Stimulated activated CD4-positive, alpha-beta T cell treated with anti-CD3 and anti-CD28 coated beads, Interleukin-2, amount 100 ng/mL, for 48 hours (primary cell): ENCODE results near the gene PEPD.

Experiments used
- DNase-seq, 2 donors: peaks; one replicate each; pipeline ENCODE4 v3.0.0-alpha.2; 2020

PEPD gene

DNA sequence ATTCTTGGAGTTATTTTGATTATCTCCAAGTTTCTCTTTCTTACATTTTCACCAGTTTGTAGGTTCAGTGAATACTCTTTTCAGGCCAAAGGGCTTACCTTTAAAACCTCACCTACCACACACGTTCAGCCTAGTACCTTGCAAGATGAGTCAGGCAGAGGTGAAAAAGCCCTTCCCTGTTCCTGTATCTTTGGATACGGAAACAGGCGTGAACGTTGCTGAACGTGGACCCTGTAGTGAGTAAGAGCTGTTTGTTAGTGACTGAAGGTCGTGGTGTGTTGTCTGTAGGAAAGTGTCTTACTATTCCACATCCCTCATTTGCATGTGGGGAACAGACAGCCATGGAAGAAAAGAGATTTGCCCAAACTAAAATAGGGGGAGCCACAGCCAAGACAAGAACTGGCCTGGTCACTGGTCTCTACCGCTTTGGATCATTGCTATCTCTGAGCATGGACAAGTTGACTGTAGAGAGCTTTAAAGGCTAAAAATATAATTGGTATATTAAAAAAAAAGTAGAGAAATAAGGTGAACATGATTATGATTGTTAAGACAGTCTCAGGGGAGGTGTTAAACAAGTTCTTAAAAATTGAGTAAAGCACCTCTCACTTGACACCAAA, 144.5 kb downstream of the PEPD start:
- DNase-seq: no peak

DNA sequence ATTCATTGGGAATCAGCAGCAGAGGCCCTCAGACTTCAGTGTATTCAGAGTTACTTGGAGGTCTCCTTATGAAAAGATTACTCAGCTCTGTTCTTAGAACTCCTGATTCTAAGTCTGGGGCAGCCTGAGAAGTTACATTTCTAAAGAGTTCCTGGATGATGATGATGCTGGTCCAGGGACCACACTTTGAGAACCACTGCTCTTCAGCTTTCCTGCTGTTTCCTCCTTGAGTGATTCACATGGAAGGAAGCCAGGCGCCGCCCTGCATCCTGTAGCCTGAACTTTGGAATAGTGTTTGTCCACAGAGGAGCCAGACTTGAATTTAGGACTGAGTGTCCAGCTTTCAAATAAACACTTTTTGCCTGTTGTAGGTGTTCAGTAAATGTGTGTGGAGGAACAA, 145.2 kb downstream of the PEPD start:
- DNase-seq: no peak

DNA sequence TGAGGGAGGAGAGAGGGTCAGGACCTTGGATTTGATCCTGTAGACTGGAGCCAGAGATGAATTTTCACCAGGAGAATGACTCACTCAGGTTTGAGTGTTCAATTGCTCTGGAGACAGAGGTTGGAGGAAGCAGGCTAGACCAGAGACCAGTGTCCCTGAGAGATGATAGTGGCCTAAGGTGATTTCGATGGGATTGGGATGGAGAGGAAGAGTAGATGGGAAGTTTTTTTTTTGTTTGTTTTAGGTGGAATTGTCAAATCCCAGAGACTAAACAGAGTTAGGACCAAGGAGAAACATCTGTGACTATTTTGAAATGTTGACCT, 145.8 kb downstream of the PEPD start:
- DNase-seq: no peak

DNA sequence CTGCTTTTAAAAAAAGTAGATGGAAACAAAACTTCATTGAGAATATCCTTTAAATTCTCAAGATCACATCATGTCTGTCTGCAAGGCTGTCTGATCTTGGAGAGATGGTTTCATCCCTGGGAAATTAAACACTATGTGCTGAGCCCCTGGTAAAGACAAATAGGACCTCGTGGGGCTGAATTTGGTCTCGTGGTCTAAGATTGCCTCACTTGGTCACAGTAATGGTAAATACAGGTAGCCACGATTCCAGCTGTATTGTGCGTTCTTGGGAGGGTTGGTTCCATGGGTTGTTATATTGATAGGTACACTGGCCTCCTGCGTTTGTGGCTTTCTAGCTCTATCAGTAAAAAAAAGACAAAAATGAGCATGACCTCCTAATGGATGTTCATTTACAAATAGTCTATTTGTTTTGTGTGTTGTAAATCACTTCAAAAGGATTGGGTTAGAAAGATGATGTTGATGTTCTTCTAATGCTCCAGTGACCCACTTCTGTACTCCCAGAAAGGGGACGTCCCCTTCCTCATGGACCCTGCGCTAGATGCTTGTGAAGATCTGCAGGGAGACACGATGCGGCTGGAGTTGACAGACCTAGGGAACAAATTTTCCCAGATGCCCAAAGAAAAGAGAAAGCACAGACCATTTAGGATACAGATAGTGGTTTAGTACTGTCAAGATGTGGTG, 146.3 kb downstream of the PEPD start:
- no peak for DNase-seq

DNA sequence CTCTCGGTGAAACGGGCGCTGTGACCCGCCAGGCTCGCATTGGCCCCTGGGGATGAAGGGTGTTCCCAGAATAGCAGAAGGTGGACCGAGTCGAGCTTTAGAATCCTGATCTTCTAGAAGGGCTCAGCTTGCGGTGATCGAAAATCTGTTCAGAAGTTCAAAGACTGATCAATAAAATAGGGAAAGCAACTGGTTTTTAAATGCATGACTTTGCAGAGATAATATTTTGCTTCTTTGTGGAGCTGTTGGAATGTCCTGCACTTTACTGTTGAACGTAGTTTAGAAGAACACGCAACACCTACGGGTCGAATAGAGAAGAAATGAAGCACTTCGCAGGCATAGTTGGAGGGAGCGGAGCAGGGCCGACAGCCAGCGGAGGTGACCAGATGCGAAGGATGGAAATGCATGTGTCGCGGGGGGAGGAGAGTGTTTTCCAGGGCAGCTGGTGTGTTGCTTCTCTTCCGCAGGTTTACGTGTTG, 147.3 kb downstream of the PEPD start:
- DNase-seq: peak in 1 of 2 donors; percentile 10

DNA sequence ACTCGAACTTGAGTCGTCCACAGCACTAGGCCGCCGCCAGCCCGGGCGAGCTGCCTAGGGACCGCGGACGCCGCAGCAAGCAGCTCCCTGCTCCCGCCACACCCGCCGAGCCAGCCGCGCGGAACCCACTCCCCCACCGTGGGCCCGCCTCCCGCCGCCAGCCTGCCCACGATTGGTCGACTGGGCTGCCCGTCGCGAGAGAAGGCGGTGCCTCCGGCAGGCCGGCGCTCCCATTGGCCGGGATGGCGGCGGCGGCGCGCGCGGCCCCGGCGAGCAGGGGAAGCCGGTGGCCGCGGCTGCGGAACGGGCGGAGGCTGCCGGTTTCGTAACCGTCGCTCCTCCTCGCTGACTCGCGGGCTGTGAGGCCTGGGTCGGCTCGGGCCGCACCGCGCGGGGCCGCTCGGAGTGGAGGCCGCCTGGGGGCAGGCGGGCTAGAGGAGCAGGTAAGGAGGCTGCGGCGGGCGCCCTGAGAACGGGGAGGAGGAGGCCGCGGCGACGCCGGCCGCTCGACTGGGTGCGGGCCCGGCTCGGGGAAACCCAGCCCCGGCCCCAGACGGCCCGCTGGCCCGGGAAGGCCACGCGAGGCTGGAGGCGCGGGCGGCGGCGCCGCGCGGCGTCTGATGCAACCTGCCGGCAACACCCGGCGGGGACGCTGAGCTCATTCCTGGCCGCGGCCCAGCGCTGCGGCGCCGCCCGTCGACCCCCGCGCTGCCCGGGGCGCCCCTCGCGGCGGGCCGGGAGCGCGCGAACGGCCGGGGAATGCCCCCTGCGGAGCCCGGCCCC, 147.9 kb downstream of the PEPD start, which contains the start of gene CEBPG:
CEBPG (plus strand) TSS at position 257 of the 783 bp plus-strand sequence. CDS start 5,531 bp downstream, outside the sequence.
- DNase-seq: peak; percentile 94 to 98

DNA sequence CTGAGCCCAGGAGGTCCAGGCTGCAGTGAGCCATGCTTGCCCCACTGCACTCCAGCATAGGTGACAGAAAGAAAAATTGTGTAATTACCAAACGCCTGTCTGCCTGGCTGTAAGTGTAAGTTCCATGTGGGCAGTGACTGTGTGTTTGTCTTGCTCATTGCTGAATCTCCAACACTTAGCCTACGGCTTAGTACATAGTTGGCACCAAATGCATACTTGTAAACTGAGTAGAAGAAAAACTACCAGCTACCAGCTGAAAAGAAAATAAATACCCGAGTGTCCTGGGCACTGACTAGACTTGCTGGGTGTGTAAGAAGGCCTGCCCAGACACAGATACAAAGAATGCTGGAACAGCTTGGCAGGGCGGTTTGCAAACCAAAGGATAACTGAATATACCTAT, 150.8 kb downstream of the PEPD start:
- DNase-seq: no peak

DNA sequence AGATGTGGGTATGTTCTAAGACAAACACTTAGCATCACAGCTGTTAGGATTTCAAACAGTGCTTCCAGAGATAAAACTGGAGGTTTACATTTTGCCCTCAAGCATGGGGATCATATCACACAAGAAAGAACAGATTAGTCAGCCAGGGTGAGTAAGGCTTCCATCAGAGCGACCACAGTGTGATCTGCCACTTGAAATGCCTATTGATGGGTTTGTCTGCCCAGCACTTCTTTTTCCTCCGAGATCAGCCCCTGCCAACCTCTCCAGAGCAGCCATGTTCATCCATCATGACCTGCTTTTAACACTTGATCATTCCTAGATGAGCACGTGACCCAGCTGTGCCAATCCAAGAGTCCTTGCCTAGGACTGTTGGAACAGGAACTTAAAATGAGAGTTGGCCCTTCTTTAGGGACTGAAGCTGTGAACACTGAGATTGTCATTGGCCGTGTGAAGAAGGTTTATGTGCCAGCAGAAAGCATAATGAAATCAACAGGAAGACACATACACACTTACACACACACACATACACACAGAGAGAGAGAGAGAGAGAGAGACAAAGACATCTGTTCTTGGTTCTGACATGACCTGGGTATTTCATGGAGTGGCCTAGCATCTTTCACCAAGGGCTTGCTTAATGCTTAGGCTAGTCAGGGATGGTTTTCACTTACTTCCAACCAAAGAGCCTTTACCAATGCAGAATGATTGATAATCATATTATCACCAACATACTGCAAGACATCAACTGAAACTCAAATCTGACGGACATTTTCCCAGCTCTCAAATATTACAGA, 153.3 kb downstream of the PEPD start:
- no peak for DNase-seq

DNA sequence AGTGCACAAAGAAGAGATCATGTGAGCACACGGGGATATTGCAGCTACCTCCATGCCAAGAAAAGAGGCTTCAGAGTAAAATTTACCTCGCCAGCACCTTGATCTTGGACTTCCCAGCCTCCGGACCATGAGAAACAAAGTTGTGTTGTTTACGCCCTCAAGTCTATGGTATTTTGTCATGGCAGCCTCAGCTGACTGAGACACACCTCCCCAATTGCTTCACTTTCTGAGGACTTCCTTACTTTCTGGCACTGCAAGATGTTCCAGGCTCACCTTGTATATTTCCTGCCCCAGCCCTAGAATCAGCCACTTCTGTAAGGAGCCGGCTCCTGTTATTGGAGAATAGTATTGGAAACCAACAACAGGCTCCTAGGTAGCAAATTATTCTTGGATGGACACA, 154.7 kb downstream of the PEPD start:
- no peak for DNase-seq

DNA sequence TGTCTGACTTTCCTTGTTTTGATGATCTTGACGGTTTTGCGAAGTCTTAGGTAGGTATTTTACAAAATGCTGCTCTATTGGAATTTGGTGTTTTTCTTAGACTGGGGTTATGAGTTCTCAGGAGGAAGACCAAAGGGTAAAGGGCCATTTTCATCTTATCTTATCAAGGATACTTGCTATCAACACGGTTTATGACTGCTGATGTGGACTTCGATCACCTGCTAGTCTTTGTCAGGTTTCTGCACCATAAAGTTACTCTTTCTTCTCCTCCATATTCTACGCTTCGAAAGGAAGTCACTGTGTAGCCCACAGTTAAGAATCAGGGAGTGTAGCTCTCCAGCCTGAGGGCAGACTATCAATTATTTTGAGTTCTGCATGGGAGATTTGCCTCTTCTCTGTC, 155.5 kb downstream of the PEPD start:
- DNase-seq: no peak

DNA sequence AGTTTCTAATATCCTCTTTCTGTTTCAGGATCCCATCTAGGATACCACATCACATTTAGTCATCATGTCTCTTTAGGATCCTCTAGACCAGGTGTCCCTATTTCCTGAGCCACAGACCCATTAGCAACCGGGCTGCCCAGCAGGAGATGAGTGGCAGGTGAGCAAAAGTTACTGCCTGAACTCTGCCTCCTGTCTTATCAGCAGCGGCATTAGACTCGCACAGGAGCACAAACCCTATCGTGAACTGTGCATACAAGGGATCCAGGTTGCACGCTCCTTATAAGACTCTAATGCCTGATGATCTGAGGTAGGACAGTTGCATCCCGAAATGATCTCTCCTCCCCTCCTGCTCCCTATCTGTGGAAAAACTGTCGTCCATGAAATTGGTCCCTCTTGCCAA, 155.9 kb downstream of the PEPD start:
- no peak for DNase-seq

DNA sequence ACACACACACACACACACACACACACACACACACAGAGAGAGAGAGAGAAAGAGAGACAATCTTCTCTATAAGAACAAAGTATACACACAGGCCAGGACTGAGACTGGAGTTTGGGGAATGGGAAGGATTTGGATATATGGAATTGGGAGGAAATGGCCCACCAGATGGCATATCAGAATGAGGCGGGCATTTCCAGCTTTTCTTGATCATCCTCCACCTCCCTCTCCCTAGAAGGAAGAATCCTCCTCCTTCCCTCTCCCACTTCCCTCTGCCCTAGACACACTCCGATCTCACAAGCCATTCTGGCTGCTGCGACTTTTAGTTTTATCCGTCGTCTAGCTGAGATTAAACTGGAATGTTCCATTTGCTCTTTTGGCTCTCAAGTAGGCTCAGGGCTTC, 158.1 kb downstream of the PEPD start:
- DNase-seq: no peak

DNA sequence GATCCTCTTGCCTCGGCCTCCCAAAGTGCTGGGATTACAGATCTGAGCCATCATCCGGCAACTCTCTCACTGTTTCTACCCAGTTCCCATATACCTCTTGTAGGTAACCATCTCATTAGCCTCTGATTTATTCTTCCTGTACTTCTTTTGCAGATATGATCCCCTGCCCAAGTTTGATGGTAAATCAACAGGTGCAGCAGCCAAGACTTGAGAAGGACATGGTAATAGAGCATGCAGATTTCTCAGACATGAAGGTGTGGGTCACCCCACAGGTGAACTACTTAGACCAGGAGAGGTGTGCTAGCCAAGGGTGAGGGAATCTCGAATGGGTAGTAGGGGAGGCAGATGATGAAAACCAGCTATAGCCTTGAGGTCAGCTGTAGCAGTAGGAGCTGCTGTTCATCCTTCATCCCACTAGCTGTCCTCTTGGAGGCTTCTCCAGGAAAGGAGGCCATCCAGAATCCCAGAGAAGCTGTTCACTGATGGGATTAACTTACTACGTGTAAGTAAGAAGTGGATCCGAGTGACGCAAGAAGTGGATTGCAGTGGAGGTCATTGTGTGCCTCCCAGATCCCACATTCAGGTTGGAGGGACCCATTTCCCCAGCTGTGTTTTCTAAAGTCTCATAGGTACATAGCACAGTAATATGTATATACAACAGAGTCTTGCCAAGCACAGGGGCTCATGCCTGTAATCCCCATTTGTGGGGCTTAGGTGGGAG, 158.9 kb downstream of the PEPD start:
- DNase-seq: no peak

DNA sequence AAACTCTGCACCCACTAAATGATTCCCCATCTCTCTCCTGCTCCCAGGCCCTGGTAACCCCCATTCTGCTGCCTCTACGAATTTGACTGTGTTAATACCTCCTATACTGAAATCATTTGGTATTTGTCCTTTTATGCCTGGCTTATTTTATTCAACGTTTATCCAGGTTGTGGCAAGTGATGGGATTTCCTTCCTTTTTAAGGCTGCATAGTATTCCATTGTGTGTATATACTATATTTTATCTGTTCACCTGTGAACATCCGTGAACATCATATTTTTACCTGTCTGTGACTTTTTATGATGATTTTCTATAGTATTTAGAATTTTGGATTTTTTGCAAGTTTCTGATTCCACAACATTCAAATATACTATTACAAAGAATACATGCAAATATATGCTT, 162.0 kb downstream of the PEPD start:
- DNase-seq: no peak

DNA sequence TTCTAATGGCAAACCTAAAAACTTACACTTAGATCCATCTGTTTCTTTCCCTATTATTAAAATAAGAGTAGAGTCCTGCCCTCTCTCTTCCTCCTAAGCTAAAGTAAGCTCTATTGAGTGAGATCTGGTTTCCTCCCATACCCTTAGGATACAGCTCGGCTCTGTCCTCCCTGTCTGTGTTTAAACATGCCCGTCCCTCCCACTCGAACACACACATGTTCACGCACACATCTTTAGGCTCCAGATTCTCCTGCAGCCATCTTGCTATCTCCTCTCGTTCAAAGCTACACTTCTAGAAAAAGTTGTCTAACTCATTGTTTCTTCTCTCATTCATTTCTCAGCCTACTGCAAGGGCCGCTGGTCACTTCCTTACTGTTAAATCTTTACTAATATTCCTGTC, 163.2 kb downstream of the PEPD start:
- no peak for DNase-seq

DNA sequence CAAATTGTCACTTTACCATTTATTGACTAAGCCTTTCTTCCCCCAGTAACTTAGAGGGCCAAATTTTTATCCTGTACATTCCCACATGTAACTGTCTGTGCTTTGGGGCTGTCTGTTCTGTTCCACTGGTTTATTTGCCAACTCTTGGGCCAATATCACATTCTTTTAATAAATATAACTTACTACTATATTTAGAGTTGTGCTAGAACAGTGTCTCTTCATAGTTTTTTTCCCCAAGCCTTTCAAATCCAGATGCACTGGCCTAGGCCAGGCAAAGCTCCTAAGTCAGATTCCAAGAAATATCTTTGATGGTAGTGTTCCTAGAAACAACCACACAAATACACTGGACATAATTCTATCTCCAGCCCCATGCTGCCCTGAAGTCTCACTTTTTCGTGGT, 164.0 kb downstream of the PEPD start:
- DNase-seq: no peak

DNA sequence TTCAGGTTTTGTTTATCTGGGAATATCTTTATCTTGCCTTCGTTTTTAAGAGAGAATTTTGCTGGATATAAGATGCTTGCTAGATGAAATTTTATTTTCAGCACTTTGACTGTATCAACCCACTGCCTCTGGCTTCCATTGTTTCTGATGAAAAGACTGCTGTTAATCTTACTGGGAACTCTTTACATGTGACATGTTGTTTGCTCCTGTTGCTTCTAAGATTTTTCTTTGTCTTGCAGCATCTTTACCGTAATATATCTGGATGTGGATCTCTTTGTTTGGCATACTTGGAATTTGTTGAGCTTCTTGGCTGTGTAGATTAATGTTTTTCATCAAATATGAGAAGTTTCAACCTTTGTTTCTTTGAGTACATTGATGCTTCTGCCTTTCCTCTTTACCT, 166.1 kb downstream of the PEPD start:
- no peak for DNase-seq

DNA sequence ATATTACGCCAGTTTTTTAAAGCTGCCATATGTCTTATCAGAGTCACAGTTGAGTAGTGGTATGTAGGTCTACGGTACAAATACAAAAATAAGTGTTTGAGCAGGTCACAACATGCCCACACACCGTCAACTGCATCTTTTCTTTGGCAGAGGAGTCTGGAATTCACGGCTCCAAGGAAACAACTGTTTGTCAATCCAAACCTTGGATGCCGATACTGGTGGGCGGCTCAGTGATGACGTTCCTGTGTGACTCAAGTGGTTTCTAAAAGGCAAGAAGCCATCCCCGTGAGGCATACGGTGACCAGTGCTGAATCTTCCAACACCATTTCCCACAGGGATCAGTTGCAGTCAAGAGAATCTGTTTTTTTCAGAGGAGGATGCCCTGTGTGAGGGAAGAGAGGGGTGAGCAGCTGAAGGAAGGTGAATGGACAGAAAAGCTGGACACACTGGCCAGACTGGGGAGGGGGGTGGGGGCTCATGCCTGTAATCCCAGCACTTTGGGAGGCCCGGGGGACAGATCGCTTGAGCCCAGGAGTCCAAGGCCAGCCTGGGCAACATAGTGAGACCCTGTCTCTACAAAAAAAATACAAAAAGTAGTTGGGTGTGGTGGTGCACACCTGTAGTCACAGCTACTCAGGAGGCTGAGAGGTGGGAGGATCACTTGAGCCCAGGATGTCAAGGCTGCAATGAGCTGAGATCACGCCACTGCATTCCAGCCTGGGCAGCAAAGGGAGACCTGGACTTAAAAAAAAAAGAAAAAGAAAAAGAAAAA, 170.9 kb downstream of the PEPD start:
- no peak for DNase-seq

DNA sequence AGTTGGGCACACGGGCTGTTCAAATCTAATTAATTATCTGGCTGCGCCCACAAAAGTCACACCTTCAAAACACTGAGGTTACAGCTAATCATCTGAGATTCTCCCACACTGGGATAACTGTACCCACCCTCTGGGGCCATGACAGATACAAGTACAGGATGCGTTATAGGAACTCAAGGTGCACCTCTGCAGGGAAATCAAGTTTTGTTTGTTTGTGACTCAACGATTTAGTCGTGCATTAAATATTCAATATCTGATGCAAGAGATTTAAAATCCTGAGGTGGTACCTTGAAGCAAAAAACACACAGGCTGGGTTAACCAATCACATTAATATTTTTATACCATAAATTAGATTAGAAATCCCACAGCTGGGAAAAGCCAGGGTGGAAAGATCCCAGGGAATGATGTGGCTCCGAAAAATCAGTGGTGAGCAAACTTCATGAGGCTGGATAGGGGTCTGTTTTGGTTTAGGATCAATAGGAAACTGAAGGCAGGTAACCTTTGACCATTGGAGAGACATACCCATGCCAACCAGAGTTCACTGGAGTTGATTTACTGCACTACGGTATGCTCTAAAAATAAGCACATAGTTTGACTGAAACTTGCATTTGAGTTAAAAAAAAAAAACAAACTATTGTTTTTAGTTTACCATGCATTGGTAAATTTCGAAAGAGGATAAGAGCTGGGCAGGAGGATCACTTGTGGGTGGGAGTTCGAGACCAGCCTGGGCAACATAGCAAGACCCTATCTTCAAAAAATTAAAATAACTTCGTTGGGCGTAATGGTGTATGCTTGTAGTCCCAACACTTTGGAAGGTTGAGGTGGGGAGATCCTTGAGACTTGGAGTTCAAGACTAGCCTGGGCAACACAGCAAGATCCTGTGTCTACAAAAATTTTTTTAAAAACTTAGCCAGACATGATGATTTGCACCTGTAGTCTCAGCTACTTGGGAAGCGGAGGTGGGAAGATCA, 172.0 kb downstream of the PEPD start:
- DNase-seq: no peak

DNA sequence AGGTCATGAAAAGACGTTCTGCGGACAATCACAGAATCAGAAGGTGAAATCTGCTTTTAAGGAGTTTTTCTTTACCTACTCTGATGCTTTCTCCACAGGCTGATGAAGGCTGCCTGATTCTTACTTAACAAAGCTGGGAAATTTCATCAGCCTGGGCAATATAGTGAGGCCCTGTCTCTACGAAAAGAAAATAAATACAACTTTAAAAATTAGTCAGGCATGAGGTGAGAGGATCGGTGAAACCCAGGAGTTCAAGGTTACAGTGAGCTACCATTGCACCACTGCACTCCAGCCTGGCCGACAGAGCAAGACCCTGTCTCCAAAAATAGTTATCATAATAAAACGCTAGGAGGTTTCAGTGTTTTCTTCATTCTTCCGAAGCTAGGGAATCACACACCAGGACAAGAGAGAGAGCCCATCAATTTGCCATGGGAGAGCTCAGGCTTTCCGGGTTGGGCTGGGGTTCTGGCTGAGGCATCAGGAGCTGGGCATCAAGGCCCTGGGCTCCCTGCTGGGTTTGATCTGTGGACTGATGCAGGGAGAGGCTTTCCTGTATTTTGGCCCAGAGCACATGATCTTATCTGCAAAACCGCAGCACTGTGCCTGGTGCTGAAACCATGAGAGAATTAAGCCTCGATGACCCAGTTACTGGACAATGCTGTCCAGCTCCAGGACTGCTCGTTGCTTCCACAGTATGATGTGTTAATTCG, 173.1 kb downstream of the PEPD start:
- DNase-seq: no peak
